ENCODE results near the gene C16orf74. TPM values are rescaled to one million over a fixed set of nuclear protein-coding genes. Genes with fewer than 3 reads are reported as not detected.
A peak's percentile ranks its signal among the peaks of the same experiment; 100 is the strongest.

The C16orf74 gene
- total RNA-seq, 1 donor from 2014 or later, result 1.6 TPM

DNA sequence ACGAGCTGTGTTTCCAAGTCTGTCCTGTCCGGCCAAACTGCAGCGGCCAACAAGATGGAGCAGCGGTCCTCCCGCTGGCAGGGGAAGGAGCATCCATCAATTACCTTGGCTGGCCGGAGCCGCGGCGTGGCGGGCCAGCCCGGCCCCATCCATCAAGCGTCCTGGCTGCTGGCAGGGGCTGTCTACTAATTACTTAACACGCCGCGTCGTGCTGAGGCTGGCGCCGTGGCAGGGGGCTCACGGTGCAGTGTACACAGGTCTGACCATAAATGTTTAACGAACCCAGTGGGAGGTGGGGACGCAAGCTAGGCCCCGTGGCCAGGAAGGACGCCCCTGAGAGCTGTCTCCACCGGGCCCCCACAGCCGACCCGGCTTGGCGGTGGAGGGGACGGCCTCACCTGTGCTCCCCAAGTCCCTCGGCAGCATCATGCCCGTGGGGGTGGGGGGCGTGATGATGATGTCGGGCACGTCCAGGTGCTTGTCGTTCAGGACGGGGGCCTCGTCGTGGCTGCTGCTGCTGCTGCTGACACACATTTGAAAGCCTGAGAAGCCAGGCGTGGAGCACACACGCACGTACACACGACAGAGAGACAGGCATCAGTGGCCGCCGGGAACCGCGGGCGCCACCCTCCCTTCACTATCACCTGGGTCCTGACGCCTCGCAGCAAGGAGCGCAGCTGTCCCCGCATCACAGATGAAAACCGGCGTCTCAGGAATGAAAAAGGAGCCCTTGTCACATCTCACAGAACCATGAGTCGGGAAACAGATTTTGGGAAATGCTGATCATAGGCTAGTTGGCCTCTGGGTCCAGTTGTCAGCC, 40.9 kb downstream of the C16orf74 start:
- no peak for DNase-seq (ENCODE audit: low spot score)
- no peaks in the 10 kb centered on the region for H3K4me1 Mint-ChIP-seq (ENCODE audit: low read depth)
- H3K9me3 Mint-ChIP-seq (ENCODE audit: low read depth), result peaks cover 7% of the 10 kb centered on the region
- H3K4me3 Mint-ChIP-seq (ENCODE audit: unreplicated experiment), result no peak overlapping the region
- peaks cover 6% of the 10 kb centered on the region for H3K36me3 Mint-ChIP-seq (ENCODE audit: low read depth)
- H3K27me3 Mint-ChIP-seq (ENCODE audit: low read depth), result peaks cover 13% of the 10 kb centered on the region
- TF ChIP-seq, protein P1, sequence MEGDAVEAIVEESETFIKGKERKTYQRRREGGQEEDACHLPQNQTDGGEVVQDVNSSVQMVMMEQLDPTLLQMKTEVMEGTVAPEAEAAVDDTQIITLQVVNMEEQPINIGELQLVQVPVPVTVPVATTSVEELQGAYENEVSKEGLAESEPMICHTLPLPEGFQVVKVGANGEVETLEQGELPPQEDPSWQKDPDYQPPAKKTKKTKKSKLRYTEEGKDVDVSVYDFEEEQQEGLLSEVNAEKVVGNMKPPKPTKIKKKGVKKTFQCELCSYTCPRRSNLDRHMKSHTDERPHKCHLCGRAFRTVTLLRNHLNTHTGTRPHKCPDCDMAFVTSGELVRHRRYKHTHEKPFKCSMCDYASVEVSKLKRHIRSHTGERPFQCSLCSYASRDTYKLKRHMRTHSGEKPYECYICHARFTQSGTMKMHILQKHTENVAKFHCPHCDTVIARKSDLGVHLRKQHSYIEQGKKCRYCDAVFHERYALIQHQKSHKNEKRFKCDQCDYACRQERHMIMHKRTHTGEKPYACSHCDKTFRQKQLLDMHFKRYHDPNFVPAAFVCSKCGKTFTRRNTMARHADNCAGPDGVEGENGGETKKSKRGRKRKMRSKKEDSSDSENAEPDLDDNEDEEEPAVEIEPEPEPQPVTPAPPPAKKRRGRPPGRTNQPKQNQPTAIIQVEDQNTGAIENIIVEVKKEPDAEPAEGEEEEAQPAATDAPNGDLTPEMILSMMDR (IDR thresholded peaks at IDR 0.05), result no peak
- H3K27ac Mint-ChIP-seq (ENCODE audit: unreplicated experiment), result peak overlapping the region; percentile 17

DNA sequence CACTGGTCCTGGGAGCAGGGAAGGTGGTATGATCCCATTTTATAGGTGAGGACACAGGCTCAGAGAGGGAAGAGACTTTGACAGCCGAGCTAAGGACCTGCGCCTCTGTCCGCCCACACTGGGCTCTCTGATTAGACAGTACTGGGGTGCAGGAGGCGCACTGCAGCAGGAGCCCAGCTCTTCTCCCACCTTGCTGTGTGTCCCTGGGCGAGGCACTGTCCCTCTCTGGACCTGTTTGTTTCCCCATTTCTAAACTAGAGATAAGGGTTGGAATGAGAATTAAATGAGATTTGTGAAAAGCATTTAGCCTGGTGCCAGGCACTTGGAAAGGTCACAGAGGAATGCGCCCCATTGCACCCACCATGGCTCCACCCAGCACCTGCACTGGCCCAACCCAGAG, 42.6 kb downstream of the C16orf74 start:
- Mint-ChIP-seq H3K27ac (ENCODE audit: unreplicated experiment) (no peak overlapping the region), H3K4me3 (ENCODE audit: unreplicated experiment) (no peak overlapping the region), H3K9me3 (ENCODE audit: low read depth) (peaks cover 7% of the 10 kb centered on the region), H3K27me3 (ENCODE audit: low read depth) (peaks cover 10% of the 10 kb centered on the region), H3K36me3 (ENCODE audit: low read depth) (peaks cover 6% of the 10 kb centered on the region), H3K4me1 (ENCODE audit: low read depth) (no peaks in the 10 kb centered on the region)
- TF ChIP-seq, protein P1 (IDR thresholded peaks at IDR 0.05), result no peak
- DNase-seq (ENCODE audit: low spot score), result no peak

DNA sequence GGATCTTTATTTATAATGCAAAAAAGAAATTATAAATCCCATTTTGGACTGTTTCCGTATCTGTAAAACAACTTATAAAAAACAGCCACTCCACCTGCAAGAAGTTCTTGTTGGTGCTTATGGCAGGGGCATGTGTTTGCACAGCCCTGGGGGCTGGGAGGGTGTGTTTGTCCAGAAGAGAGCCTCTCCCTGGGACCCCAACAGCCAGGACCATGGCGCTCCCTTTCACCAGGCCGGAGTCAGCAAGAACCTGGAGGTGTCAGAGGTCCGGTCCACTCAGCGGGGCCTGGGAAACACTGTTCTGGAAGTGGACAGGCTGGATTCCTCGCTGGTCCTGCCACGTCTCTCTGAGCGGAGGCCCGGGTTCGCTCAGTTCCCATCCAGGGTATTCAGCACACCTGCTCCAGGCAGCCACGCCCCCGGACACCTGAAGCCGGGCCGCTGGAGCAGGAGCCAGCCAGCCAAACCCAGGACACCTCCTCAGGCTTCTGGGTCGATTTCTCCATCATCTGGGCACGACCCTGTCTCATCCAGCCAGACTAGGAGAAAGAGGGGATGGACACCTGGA, 43.3 kb downstream of the C16orf74 start:
- TF ChIP-seq, protein P1 (IDR thresholded peaks at IDR 0.05), result no peak
- H3K27me3 Mint-ChIP-seq (ENCODE audit: low read depth), result peaks cover 6% of the 10 kb centered on the region
- DNase-seq (ENCODE audit: low spot score), result no peak
- no peaks in the 10 kb centered on the region for H3K4me1 Mint-ChIP-seq (ENCODE audit: low read depth)
- H3K27ac Mint-ChIP-seq (ENCODE audit: unreplicated experiment), result no peak overlapping the region
- H3K9me3 Mint-ChIP-seq (ENCODE audit: low read depth), result peaks cover 5% of the 10 kb centered on the region
- peaks cover 4% of the 10 kb centered on the region for H3K36me3 Mint-ChIP-seq (ENCODE audit: low read depth)
- H3K4me3 Mint-ChIP-seq (ENCODE audit: unreplicated experiment), result no peak overlapping the region

DNA sequence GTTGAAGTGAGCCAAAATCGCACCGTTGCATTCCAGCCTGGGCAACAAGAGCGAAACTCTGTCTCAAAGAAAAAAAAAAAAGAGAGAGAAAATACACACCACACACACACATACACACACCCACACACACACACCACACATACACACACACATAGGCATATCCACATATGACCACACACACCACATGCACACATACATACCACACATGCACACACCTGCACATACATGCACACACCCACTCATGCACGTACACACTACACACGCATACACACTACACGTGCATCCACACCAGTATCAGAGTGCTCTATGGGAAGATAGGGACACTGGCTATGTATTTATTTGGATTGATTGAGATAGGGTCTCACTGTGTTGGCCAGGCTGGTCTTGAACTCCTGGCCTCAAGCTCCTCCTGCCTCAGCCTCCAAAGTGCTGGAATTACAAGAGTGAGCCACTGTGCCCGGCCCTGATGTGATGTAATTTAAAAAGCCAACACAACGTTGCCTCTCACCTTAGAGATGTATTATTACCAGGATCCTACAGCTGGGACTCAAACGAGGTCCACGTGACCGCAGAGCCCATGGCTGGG, 44.4 kb downstream of the C16orf74 start:
- no peaks in the 10 kb centered on the region for H3K4me1 Mint-ChIP-seq (ENCODE audit: low read depth)
- H3K4me3 Mint-ChIP-seq (ENCODE audit: unreplicated experiment), result no peak overlapping the region
- H3K27ac Mint-ChIP-seq (ENCODE audit: unreplicated experiment), result no peak overlapping the region
- H3K9me3 Mint-ChIP-seq (ENCODE audit: low read depth), result no peaks in the 10 kb centered on the region
- no peak for DNase-seq (ENCODE audit: low spot score)
- H3K36me3 Mint-ChIP-seq (ENCODE audit: low read depth), result no peaks in the 10 kb centered on the region
- H3K27me3 Mint-ChIP-seq (ENCODE audit: low read depth), result peaks cover 5% of the 10 kb centered on the region
- TF ChIP-seq, protein P1 (IDR thresholded peaks at IDR 0.05), result no peak

Data from chondrocyte (in vitro differentiated cells).